Endodermal cell (in vitro differentiated cells): ENCODE data around the gene PLEKHA6. TPM values are rescaled to one million over a fixed set of nuclear protein-coding genes. Genes with fewer than 3 reads are reported as not detected.

Experiments
- DNase-seq: peaks from one replicate; pipeline ENCODE4 v3.0.0-alpha.2; 2017
- H3K27ac ChIP-seq: 2 replicates; pipeline ENCODE4 v1.5.1; 2013; ENCODE audit warnings: mild to moderate bottlenecking, low read depth, low read length, moderate library complexity
- H3K27me3 ChIP-seq: 2 replicates; pipeline ENCODE4 v1.6.1; 2013; ENCODE audit warnings: mild to moderate bottlenecking, low read length, moderate library complexity; ENCODE audit not compliant: insufficient read depth, control insufficient read depth, poor library complexity, severe bottlenecking
- H3K36me3 ChIP-seq: 2 replicates; pipeline ENCODE4 v1.7.0; 2013; ENCODE audit warnings: mild to moderate bottlenecking, low read length, moderate library complexity; ENCODE audit not compliant: control insufficient read depth, insufficient read depth
- H3K4me1 ChIP-seq: one replicate; pipeline ENCODE4 v1.7.0; 2013; ENCODE audit warnings: low read length; ENCODE audit not compliant: control insufficient read depth, insufficient read depth
- H3K4me3 ChIP-seq: 2 replicates; pipeline ENCODE4 v1.5.1; 2013; ENCODE audit warnings: mild to moderate bottlenecking, low read length, moderate library complexity
- H3K9ac ChIP-seq: 2 replicates; pipeline ENCODE4 v1.6.1; 2013; ENCODE audit warnings: mild to moderate bottlenecking, low read length, moderate library complexity; ENCODE audit not compliant: poor library complexity, severe bottlenecking; ENCODE audit errors: extremely low read depth
- H3K9me3 ChIP-seq: 2 replicates; pipeline ENCODE4 v1.6.1; 2013; ENCODE audit warnings: mild to moderate bottlenecking, low read length, moderate library complexity; ENCODE audit not compliant: control insufficient read depth
- H3K27ac Mint-ChIP-seq: 2 replicates; pipeline ENCODE4 v1.8.0; 2020; ENCODE audit warnings: mixed read lengths
- H3K27me3 Mint-ChIP-seq: 2 replicates; pipeline ENCODE4 v1.8.0; 2021; ENCODE audit warnings: mild to moderate bottlenecking, mixed read lengths; ENCODE audit not compliant: insufficient read depth
- H3K36me3 Mint-ChIP-seq: 2 replicates; pipeline ENCODE4 v1.8.0; 2020; ENCODE audit warnings: low read depth, mixed read lengths
- H3K4me1 Mint-ChIP-seq: 2 replicates; pipeline ENCODE4 v1.8.0; 2020; ENCODE audit warnings: mixed read lengths
- H3K4me3 Mint-ChIP-seq: 2 replicates; pipeline ENCODE4 v1.8.0; 2020; ENCODE audit warnings: mild to moderate bottlenecking, moderate library complexity, mixed read lengths
- H3K9me3 Mint-ChIP-seq: 2 replicates; pipeline ENCODE4 v1.8.0; 2020; ENCODE audit warnings: mild to moderate bottlenecking, mixed read lengths
- WGBS, 2 experiments: methylation state at CpG; one replicate each; pipeline versions ENCODE4 v1.1.5 to v1.1.7; 2013; ENCODE audit warnings: missing lambda C conversion rate in 2 of 2, mixed read lengths in 1 of 2; ENCODE audit not compliant: insufficient coverage in 1 of 2, insufficient read length in 1 of 2; 5-methylcytosine and 5-hydroxymethylcytosine counted together
- total RNA-seq, 2 donors: library from RNA; stranded (reverse); fragmentation: NEBNext Ultra II Directional in 1 of 2; extraction: Animal tissue kit (Norgen Biotek cat#: 25700) in 1 of 2; gene quantifications; 2 replicates in 1 of 2; 3 replicates in 1 of 2; pipeline ENCODE4 v1.2.1, GENCODE V29; 2021
- TF ChIP-seq, protein P1 (sequence below): fragments of 200-600 bp; sonication (generic); conservative IDR thresholded peaks from 2 replicates; pipeline ENCODE4 v1.5.0; 2021; ENCODE audit warnings: antibody characterized with exemption, mild to moderate bottlenecking

The PLEKHA6 gene
- total RNA-seq, 2 donors from 2014 or later: 37.0 to 43.3 TPM

DNA sequence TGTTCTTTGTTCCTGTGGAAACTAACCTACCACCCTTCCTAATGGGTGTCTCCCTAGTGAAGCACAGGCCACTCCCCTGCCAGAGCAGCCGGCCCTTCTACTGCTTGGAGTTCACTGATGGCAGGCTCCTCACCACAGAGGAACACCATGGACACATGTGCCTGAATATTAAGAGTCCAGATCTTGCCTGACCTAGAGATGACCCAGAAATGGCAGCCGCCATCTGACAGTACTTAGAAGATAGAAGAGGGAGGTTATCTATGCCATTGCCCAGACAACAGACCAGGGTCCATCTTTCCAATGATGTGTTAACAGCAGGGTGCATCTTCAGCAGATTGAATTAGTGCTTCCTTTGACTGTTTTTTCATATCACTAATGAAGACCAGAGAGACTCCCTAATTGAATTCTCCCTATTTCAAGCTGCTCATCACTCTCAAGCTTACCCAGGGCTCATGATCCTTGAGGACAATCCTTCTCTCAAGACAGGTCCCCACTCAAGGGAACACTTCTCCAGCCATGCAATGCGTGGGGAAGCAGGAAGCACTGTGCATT, 59.8 kb downstream of the PLEKHA6 start:
- H3K27ac ChIP-seq: no peak overlapping the region
- Mint-ChIP-seq H3K4me1 (peaks cover 35% of the 10 kb centered on the region), H3K36me3 (no peaks in the 10 kb centered on the region), H3K4me3 (no peak overlapping the region), H3K9me3 (no peaks in the 10 kb centered on the region), H3K27ac (no peak overlapping the region), H3K27me3 (peaks cover 4% of the 10 kb centered on the region)
- no peaks in the 10 kb centered on the region for H3K9me3 ChIP-seq
- H3K27me3 ChIP-seq: peaks cover 12% of the 10 kb centered on the region
- no peak for DNase-seq
- H3K36me3 ChIP-seq: no peaks in the 10 kb centered on the region
- H3K9ac ChIP-seq: no peak overlapping the region
- no peak overlapping the region for H3K4me3 ChIP-seq
- 86 to 92% methylated on average over 3 of the region's 3 CpGs for WGBS, 2 experiments
- peaks cover 16% of the 10 kb centered on the region for H3K4me1 ChIP-seq
- TF ChIP-seq, protein P1, sequence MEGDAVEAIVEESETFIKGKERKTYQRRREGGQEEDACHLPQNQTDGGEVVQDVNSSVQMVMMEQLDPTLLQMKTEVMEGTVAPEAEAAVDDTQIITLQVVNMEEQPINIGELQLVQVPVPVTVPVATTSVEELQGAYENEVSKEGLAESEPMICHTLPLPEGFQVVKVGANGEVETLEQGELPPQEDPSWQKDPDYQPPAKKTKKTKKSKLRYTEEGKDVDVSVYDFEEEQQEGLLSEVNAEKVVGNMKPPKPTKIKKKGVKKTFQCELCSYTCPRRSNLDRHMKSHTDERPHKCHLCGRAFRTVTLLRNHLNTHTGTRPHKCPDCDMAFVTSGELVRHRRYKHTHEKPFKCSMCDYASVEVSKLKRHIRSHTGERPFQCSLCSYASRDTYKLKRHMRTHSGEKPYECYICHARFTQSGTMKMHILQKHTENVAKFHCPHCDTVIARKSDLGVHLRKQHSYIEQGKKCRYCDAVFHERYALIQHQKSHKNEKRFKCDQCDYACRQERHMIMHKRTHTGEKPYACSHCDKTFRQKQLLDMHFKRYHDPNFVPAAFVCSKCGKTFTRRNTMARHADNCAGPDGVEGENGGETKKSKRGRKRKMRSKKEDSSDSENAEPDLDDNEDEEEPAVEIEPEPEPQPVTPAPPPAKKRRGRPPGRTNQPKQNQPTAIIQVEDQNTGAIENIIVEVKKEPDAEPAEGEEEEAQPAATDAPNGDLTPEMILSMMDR: no peak

DNA sequence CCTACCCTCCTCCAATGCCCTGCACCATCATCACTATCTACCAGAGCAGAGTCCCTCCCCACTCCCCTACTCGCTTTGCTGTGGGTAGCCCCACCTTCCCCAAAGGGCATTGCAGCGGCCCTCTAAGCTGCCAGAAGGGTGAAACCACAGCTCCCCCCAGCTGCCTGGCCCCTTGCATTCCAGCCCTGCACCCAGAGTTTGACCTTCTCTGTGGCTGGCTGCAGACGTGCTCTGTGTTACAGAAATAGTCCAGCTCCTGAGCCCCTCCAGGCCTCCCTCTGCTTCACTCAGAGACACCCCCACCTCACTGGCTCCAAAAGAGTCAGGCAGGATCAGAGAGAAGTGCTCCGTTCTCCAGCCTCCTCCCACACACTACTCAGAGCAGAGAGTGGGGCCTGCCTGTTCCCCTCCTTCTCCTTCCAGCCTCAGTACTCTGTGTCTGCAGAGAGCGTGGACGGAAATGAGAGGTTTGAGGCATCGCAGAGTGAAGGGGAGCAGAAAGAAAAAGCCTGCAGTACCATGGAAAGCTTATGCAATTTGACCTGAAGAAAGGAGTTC, 63.2 kb downstream of the PLEKHA6 start:
- Mint-ChIP-seq H3K36me3 (no peaks in the 10 kb centered on the region), H3K27me3 (peaks cover 4% of the 10 kb centered on the region), H3K4me3 (no peak overlapping the region), H3K9me3 (no peaks in the 10 kb centered on the region), H3K4me1 (peaks cover 34% of the 10 kb centered on the region), H3K27ac (no peak overlapping the region)
- Histone ChIP-seq H3K36me3 (no peaks in the 10 kb centered on the region), H3K9ac (no peak overlapping the region), H3K9me3 (no peaks in the 10 kb centered on the region), H3K27me3 (peaks cover 12% of the 10 kb centered on the region), H3K27ac (no peak overlapping the region), H3K4me3 (no peak overlapping the region), H3K4me1 (peaks cover 4% of the 10 kb centered on the region)
- 20 to 77% methylated on average over 1 to 7 of the region's 7 CpGs for WGBS, 2 experiments
- DNase-seq: no peak
- TF ChIP-seq, protein P1: no peak

DNA sequence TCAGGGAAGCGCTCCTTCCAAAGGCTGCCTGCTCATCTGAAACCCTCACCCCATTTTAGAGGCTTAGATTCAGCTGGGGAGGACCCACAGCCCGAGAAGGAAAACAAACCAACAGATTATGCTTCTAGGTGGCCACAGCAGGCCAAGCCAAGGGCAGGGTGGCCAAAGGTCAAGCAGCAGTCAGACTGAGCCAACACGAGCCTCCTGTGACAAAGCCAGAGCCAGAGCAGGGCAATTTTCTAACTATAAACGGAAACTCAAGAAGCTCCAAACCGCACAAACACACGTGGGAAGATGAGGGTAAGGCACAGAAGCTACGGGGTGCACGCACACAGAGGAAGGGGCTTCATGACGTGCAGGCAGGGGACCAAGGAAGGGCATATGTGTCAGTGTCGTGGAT, 64.1 kb downstream of the PLEKHA6 start:
- H3K9me3 ChIP-seq: no peaks in the 10 kb centered on the region
- TF ChIP-seq, protein P1: no peak
- no peaks in the 10 kb centered on the region for H3K36me3 ChIP-seq
- Mint-ChIP-seq H3K36me3 (no peaks in the 10 kb centered on the region), H3K4me1 (peaks cover 34% of the 10 kb centered on the region), H3K9me3 (no peaks in the 10 kb centered on the region), H3K27me3 (no peaks in the 10 kb centered on the region), H3K4me3 (no peak overlapping the region), H3K27ac (no peak overlapping the region)
- H3K9ac ChIP-seq: no peak overlapping the region
- 90 to 91% methylated on average over 7 to 10 of the region's 10 CpGs for WGBS, 2 experiments
- peaks cover 3% of the 10 kb centered on the region for H3K27me3 ChIP-seq
- no peak overlapping the region for H3K27ac ChIP-seq
- peaks cover 4% of the 10 kb centered on the region for H3K4me1 ChIP-seq
- DNase-seq: no peak
- H3K4me3 ChIP-seq: no peak overlapping the region
